Mucosa of stomach (tissue), 1 donor: Measurements from ENCODE around the gene ZNF804A.
"Not testable (repeated sequence)": the region's sequence is repeated elsewhere in the genome, so short reads cannot be mapped to it uniquely, and the experiment has no call there.

ENCODE experiments used
- H3K27me3 ChIP-seq: one replicate; pipeline ENCODE4 v1.7.0; 2013; ENCODE audit warnings: mild to moderate bottlenecking, low read length; ENCODE audit not compliant: control insufficient read depth, insufficient read depth
- H3K36me3 ChIP-seq: one replicate; pipeline ENCODE4 v1.7.0; 2013; ENCODE audit warnings: low read length; ENCODE audit not compliant: control insufficient read depth, insufficient read depth
- H3K4me1 ChIP-seq: one replicate; pipeline ENCODE4 v1.7.0; 2013; ENCODE audit warnings: mild to moderate bottlenecking, low read length; ENCODE audit not compliant: control insufficient read depth, insufficient read depth
- H3K4me3 ChIP-seq: one replicate; pipeline ENCODE4 v1.7.0; 2013; ENCODE audit warnings: low read length
- H3K9ac ChIP-seq: one replicate; pipeline ENCODE4 v1.7.0; 2013; ENCODE audit warnings: mild to moderate bottlenecking, low read length, moderate library complexity
- H3K9me3 ChIP-seq: one replicate; pipeline ENCODE4 v1.7.0; 2013; ENCODE audit warnings: mild to moderate bottlenecking, low read length, moderate library complexity; ENCODE audit not compliant: control insufficient read depth
- donor health status: Pancreatic carcinoma.

ZNF804A gene

GRCh38 chr2:184734338-184734737, 136.0 kb downstream of the ZNF804A start:
- Histone ChIP-seq H3K36me3 (no peaks in the 10 kb centered on the region), H3K4me3 (no peak overlapping the region), H3K9me3 (no peaks in the 10 kb centered on the region), H3K27me3 (no peaks in the 10 kb centered on the region), H3K9ac (no peak overlapping the region), H3K4me1 (no peaks in the 10 kb centered on the region)

- Histone ChIP-seq H3K9me3 (no peaks in the 10 kb centered on the region), H3K27me3 (no peaks in the 10 kb centered on the region), H3K4me1 (no peaks in the 10 kb centered on the region), H3K36me3 (no peaks in the 10 kb centered on the region), H3K4me3 (no peak overlapping the region), H3K9ac (no peak overlapping the region)
Observed at GRCh38 chr2:184735611-184736010, 137.3 kb downstream of the ZNF804A start.

- H3K27me3 ChIP-seq, result no peaks in the 10 kb centered on the region
- no peaks in the 10 kb centered on the region for H3K4me1 ChIP-seq
- no peak overlapping the region for H3K4me3 ChIP-seq
- no peaks in the 10 kb centered on the region for H3K9me3 ChIP-seq
- no peaks in the 10 kb centered on the region for H3K36me3 ChIP-seq
- H3K9ac ChIP-seq, result no peak overlapping the region
Observed at GRCh38 chr2:184743096-184743495, 144.8 kb downstream of the ZNF804A start.

- Histone ChIP-seq H3K36me3 (no peaks in the 10 kb centered on the region), H3K9me3 (no peaks in the 10 kb centered on the region), H3K27me3 (no peaks in the 10 kb centered on the region), H3K9ac (no peak overlapping the region), H3K4me3 (no peak overlapping the region), H3K4me1 (no peaks in the 10 kb centered on the region)
Observed at GRCh38 chr2:184756161-184756560, 157.8 kb downstream of the ZNF804A start.

GRCh38 chr2:184756885-184757284, 158.6 kb downstream of the ZNF804A start:
- no peak overlapping the region for H3K9ac ChIP-seq
- H3K4me1 ChIP-seq, result no peaks in the 10 kb centered on the region
- no peaks in the 10 kb centered on the region for H3K36me3 ChIP-seq
- no peaks in the 10 kb centered on the region for H3K9me3 ChIP-seq
- H3K27me3 ChIP-seq, result no peaks in the 10 kb centered on the region
- H3K4me3 ChIP-seq, result no peak overlapping the region

- H3K9ac ChIP-seq, H3K27me3 ChIP-seq, H3K4me3 ChIP-seq, H3K9me3 ChIP-seq, H3K36me3 ChIP-seq, H3K4me1 ChIP-seq: not testable (repeated sequence)
Observed at GRCh38 chr2:184759557-184760255, 161.4 kb downstream of the ZNF804A start.

- H3K36me3 ChIP-seq, result no peaks in the 10 kb centered on the region
- H3K9ac ChIP-seq, result no peak overlapping the region
- H3K4me3 ChIP-seq, result no peak overlapping the region
- no peaks in the 10 kb centered on the region for H3K27me3 ChIP-seq
- no peaks in the 10 kb centered on the region for H3K4me1 ChIP-seq
- H3K9me3 ChIP-seq, result no peaks in the 10 kb centered on the region
Observed at GRCh38 chr2:184760931-184761330, 162.6 kb downstream of the ZNF804A start.

GRCh38 chr2:184765112-184765895, 167.0 kb downstream of the ZNF804A start:
- H3K4me1 ChIP-seq, result no peaks in the 10 kb centered on the region
- H3K9ac ChIP-seq, result no peak overlapping the region
- no peaks in the 10 kb centered on the region for H3K36me3 ChIP-seq
- no peak overlapping the region for H3K4me3 ChIP-seq
- H3K27me3 ChIP-seq, result no peaks in the 10 kb centered on the region
- H3K9me3 ChIP-seq, result no peaks in the 10 kb centered on the region

- H3K4me3 ChIP-seq, result no peak overlapping the region
- H3K27me3 ChIP-seq, result no peaks in the 10 kb centered on the region
- H3K9me3 ChIP-seq, result no peaks in the 10 kb centered on the region
Observed at GRCh38 chr2:184767059-184767458, 168.7 kb downstream of the ZNF804A start.

GRCh38 chr2:184769023-184769422, 170.7 kb downstream of the ZNF804A start:
- H3K36me3 ChIP-seq, result no peaks in the 10 kb centered on the region
- no peak overlapping the region for H3K4me3 ChIP-seq
- H3K9ac ChIP-seq, result no peak overlapping the region
- no peaks in the 10 kb centered on the region for H3K9me3 ChIP-seq
- H3K4me1 ChIP-seq, result no peaks in the 10 kb centered on the region
- no peaks in the 10 kb centered on the region for H3K27me3 ChIP-seq

More at GRCh38 chr2:184767059-184767458, 168.7 kb downstream of the ZNF804A start:
- H3K9ac ChIP-seq, result no peak overlapping the region
- H3K36me3 ChIP-seq, result no peaks in the 10 kb centered on the region
- H3K4me1 ChIP-seq, result no peaks in the 10 kb centered on the region

- Histone ChIP-seq H3K9me3 (no peaks in the 10 kb centered on the region), H3K4me3 (no peak overlapping the region), H3K36me3 (no peaks in the 10 kb centered on the region), H3K9ac (no peak overlapping the region), H3K27me3 (no peaks in the 10 kb centered on the region), H3K4me1 (no peaks in the 10 kb centered on the region)
Observed at GRCh38 chr2:184769686-184770085, 171.4 kb downstream of the ZNF804A start.

GRCh38 chr2:184779777-184780176, 181.4 kb downstream of the ZNF804A start:
- Histone ChIP-seq H3K4me3 (no peak overlapping the region), H3K27me3 (no peaks in the 10 kb centered on the region), H3K9me3 (no peaks in the 10 kb centered on the region), H3K36me3 (no peaks in the 10 kb centered on the region), H3K4me1 (no peaks in the 10 kb centered on the region), H3K9ac (no peak overlapping the region)
